HFF-Myc (cell line): ENCODE results near the gene RAPGEF6.

Source experiments
- DNase-seq: peaks from one replicate; pipeline ENCODE4 v3.0.0-alpha.2; 2011; ENCODE audit warnings: low read depth; ENCODE audit errors: extremely low read depth
- H3K4me3 ChIP-seq: replicated peaks from 2 replicates; pipeline ENCODE4 v1.5.1; 2011; ENCODE audit warnings: low read depth, mild to moderate bottlenecking, control low read depth, low read length
- CTCF ChIP-seq: IDR thresholded peaks from 2 replicates; pipeline ENCODE4 v1.5.1; 2012; ENCODE audit warnings: mild to moderate bottlenecking, low read depth, low read length, control low read depth; ENCODE audit errors: missing control alignments

Gene RAPGEF6

GRCh38 chr5:131548176-131548575 lies 86.9 kb downstream of the RAPGEF6 start:
- TF ChIP-seq CTCF: no peak
- no peak overlapping the region for H3K4me3 ChIP-seq
- DNase-seq: no peak

GRCh38 chr5:131545845-131546244 lies 89.2 kb downstream of the RAPGEF6 start:
- TF ChIP-seq CTCF: no peak
- DNase-seq: no peak
- no peak overlapping the region for H3K4me3 ChIP-seq

- no peak for DNase-seq
- no peak overlapping the region for H3K4me3 ChIP-seq
- TF ChIP-seq CTCF: no peak
Observed at GRCh38 chr5:131542723-131543122, 92.3 kb downstream of the RAPGEF6 start.

DNA sequence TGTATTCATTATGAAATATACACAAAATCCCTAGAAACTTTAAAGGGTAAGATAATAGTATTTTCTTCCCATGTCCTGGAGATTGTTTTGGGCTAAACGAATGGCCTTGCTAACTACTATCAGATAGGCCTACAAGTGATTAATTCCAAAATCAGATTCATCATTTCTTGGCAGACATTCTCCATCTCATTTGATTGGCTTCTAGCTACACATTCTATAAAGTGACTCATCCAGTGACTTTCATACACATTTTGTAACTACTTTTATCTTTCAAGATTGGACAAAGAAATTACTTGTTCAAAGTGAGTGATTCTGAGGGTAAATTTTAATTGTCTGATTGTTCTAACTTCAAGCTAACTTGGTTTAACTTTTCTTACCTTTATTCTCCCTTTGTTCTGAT lies 93.3 kb downstream of the RAPGEF6 start:
- DNase-seq: no peak
- TF ChIP-seq CTCF: no peak
- no peak overlapping the region for H3K4me3 ChIP-seq

DNA sequence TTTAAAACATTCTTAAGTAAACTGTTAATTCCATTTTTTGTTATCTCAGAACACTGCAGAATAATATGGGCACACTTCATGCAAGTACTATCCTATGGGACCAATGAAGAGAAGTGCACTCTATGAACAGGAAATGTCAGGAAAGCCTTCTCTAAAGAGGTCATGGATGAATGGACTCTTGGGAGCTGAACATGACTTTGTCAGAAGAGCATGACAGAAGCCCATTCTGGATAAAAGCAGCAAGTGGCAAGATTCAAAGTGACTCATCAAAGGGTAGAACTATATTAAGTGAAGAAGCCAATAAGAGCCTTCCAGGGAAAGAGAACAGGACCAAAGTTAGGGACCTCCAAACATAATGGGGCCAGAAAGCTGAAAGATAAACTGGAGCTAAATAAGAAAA lies 94.0 kb downstream of the RAPGEF6 start:
- TF ChIP-seq CTCF: no peak
- no peak for DNase-seq
- no peak overlapping the region for H3K4me3 ChIP-seq

GRCh38 chr5:131539251-131539650 lies 95.8 kb downstream of the RAPGEF6 start:
- TF ChIP-seq CTCF: no peak
- no peak overlapping the region for H3K4me3 ChIP-seq
- no peak for DNase-seq

- no peak for DNase-seq
- no peak for TF ChIP-seq CTCF
Observed at GRCh38 chr5:131538177-131538593, 96.8 kb downstream of the RAPGEF6 start.

More at GRCh38 chr5:131538177-131538593, 96.8 kb downstream of the RAPGEF6 start:
- no peak overlapping the region for H3K4me3 ChIP-seq
